DMS114 treated with DMSO at 0.1 percent for 48 hours (cell line): ENCODE results near the gene KRT13.

Source experiments
- DNase-seq: peaks from one replicate; lab custom pipeline; 2025; ENCODE audit not compliant: unreplicated experiment; lab: John Stamatoyannopoulos, UW

KRT13 gene

DNA sequence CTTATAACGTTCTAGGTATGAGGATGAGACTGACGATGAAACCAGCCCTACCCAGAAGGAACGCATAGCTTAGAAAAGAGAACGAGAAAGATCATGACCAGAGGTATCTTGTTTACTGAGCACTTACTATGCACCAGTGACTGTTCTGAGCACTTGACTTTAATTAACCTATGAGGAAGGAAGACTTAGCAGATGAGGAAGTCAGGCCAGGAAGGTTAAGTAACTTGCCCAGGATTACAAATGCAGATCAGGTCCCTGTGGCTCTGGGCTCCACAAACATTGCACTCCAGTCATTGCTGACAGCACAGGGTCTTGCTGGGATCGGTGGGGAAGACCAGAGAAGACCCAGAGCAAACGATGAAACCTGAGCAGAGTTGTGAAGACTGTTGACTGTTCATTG, 7.1 kb downstream of the KRT13 start:
- no peak for DNase-seq

DNA sequence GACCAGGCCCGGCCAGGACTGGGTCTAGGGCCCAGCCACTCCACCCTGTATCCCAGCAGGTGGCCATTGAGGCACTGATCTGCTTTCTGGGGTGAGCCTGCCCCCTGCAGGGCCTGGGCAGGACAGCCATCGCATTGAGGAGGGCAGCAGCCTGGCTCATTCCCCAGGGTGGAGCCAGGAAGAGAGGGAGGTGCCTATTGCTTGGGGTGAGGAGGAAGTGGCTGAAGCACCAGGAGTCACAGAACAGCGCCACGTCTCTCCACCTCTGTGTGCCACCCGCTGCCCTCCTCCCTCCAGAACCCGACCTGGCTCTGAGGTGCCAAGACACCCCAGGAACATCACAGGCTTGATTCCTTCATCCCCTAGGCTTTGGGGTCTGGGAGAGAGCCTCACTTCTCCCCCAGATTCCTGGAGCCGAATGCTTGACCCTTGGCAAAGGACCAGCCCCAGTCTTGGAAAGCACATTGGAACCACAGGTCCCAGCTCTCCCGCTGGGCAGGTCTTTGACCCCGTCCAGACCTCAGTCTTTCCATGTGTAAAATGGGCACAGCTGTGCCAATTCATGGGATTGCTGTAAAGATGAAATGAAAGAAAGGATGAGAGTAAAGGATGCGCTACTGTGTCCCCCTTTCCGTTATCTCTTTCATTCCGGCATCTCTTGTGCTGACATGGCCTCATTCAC, 8.5 kb downstream of the KRT13 start:
- peak; percentile 16 for DNase-seq

DNA sequence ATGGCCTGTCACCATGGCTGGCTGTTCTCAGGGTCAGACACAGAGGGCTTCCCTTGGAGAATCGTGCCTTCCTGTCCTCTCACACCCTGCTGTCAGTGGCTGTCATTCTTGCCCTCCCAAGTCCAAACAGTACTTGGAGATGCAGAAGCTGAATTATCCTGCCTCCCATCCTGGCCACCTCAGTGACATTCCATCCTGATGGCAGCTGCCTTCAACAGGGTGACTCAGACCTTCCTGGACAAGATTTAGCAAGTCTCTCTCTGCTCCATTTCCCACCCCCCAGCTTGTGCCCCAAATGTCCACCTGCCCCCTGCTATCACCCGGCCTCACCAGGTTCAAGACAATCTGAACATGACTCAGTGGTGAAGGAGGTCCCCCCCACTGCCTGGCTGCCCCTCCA, 10.9 kb downstream of the KRT13 start:
- no peak for DNase-seq

DNA sequence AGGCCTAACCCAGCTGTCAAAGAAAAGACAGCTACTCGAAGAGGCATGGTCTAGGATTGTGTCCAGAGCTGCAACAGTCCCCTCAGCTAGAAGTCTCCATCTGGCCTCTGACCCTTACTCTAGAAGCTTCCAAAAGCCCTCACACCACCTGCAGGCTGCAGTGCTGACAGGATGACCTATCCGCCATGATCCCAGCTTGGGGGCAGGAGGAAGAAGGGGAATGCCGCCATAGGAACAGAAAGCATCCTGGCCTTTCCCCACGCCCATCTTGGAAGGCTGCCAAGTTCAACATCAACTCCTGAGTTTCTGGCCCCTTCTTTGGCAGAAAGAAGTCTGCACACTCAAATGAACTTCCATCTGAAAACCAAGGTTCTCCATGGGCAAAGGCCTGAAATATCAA, 12.6 kb downstream of the KRT13 start:
- DNase-seq, result no peak

DNA sequence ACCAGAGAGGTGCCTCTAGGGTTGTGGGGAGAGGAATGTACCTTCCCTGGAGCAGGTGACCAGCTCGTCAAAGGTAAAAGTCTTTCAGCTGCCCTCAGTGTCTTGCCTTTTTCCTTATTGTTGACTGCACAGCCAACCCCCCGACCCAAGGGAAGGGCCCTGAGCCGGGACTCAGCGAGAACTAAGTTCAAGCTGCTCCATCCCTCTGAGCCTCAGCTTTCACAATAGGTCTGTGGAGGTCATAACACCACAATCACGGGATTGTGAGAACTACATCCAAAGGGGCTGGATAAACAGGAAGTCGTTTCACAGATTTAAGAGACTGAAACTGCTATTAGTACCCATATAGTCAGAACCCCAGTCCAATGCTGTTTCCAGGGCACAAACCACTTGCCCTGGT, 13.1 kb downstream of the KRT13 start:
- no peak for DNase-seq

DNA sequence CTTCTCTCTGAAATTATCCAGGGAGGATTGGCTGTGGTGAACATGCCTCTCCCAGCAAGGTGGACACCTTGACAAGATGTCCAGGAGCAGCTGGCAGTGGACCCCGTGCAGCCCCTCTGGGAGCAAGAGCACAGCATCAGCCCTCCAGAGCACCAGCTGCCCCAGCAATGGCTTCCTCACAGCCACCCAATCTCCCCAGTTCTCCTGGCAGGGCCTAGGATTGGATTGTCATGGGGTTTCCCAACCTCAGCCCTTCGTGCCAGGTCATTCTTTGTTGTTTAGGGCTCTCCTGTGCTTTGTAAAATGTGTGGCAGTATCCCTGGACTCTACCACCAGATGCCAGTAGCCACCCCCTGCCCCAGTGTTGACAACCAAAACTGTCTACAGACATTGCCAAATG, 13.9 kb downstream of the KRT13 start:
- no peak for DNase-seq

DNA sequence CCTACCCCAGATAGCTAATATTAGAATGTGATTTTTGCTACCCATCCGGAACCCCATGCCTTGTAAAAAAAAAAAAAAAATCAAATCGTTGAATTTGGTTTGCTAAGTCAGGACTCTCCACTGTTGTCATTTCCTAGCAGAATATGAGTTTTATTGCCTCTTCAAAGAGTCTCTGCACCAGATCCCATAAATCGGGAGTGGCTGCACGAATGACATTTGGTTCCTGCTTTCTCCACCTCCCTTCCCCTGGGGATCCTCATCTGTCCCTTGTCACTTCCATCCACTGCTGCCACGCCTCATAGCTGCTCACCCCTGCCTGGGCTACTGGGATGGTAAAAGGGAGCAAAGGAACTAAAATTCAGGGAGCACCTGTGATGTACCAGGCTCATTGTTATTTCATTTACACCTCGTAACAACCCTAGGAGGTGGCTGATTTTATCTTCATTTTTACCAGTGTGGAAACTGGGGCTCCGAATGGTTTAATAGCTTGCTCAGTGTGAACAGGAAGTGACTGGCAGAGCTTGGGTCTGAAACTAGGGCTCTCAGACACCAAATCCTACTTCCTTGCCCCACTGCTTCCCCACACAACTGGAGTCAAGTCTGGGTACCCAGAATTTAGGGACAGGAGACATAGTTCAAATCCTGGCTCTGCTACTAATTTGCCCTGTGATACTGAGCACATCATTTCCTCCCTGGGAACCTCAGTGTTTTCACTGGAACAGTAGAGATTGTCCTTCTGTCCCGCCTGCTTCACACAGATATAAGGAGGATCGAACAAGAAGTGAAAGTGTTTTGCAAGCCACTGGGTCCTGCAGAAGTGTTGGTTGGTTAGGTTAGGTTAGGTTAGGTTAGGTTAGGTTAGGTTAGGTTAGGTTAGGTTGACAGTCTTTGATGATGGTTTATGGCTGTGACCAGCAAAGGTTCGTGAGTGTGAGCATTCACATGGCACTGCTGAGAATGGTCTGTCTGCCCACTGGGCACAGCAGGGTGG, 15.1 kb downstream of the KRT13 start:
- no peak for DNase-seq

DNA sequence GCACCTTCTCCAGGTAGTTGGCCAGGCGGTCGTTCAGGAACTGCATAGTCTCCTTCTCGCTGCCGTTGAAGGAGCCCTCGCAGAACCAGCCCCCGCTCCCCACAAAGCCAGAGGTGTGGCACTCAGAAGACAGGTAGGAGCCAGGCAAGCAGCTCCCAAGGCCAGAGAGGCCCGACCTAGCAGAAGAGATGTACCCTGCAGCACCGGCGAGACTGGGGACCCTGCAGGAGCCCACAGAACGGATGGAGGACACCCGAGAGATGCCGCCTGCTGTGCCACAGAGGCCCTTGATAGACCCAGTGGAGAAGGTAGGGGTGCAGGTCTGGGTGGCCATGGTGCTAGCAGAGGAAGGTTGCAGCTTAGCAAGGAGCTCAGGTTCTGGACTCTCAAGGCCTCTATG, 15.9 kb downstream of the KRT13 start, which contains the start of gene KRT36:
Gene KRT36, minus strand, starts transcription at position 380 of the 400 bp plus-strand sequence. Its CDS starts 46 bp downstream, at position 334.
- DNase-seq, result no peak

DNA sequence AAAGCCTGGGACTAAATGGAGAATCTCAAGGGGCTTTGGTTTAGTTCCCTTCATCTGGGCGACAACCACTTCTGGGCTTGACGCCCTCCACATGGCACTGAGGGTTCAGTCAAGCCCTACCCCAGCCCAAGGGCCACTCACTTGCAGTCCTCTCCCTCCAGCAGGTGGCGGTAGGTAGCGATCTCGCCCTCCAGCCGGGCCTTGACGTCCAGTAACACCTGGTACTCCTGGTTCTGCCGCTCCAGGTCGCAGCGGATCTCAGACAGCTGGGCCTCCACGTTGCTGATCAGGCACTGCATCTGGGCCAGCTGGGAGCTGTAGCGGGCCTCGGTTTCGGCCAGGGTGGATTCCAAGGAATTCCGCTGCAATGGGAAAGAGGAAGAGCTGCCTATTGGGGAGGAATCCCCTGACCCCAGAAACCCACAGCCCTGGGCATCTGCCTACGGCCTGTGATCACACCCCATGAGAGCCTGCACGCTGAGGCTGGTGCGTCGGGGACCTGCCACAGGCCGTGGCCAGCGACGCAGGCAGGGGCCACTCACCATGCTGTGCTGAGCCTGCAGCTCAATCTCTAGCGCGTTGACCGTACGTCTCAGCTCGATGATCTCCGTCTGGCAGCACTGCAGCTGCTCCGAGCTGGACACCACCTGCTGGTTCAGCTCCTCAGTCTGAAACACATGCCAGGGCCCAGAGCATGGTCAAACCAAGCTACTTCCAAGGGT, 18.4 kb downstream of the KRT13 start:
- DNase-seq, result no peak

DNA sequence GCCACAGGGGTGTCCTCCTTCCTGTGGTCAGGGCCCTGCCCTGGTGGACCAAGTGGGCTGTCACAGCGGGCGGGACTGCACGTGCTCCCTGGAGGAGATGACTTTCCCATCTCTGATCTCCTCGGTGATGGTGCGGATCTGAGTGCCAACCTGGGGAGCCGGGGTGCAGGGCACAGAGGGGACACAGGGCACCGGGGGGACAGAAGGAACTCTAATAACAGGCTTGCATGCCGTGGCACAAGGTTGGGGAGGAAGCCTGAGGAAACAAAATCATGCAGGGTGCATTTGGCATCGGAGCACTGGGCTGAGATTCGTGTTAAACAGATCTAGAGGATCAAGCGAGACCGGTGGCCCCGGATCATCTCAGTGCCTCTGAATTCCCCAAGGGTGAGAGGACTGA, 19.1 kb downstream of the KRT13 start:
- no peak for DNase-seq

DNA sequence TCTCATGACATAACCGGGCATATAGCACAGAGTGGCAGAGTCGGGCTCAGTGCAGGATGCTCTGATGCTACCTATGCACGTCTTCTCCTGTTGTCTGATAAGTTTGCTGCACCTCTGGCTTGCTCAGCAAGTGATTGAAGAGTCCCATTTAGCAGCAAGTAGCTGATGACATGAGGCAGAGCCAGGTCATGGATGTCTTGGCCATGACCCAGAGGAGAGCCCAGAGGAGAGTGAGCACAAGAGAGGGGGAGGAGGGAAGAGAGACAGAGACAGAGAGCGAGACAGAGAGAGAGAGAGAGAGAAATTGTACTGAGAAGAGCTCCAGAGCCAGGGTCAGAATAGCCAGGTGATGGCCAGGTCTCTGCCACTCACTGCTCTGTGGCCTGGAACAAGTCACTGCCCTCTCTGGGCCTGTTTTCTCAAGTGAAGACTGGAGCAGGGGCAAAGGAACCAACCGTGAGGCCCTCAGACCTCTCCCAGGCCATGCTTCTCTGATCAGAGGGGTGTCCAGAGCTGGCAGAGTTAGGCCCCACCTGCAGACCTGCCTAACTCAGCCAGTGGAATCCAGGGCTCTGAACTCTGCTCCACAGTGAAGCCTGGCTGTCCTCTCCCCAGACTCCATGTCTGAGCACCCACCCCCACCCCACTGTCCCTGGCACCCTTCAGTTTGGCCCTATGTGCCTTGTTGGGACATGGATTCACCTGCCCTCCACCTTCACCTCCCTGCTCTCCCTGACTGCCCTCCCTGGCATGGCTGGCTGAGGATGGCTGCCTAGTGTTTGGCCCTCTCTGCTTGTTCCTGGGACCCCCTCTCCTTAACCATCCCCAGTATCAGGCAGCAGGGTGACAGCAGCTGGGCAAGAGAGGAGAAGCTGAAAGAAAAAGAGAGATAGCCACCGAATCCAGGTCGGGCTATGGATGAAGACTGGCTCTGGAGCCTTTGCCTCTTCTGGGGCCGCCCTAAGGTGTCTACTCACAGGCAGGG, 20.2 kb downstream of the KRT13 start:
- no peak for DNase-seq

DNA sequence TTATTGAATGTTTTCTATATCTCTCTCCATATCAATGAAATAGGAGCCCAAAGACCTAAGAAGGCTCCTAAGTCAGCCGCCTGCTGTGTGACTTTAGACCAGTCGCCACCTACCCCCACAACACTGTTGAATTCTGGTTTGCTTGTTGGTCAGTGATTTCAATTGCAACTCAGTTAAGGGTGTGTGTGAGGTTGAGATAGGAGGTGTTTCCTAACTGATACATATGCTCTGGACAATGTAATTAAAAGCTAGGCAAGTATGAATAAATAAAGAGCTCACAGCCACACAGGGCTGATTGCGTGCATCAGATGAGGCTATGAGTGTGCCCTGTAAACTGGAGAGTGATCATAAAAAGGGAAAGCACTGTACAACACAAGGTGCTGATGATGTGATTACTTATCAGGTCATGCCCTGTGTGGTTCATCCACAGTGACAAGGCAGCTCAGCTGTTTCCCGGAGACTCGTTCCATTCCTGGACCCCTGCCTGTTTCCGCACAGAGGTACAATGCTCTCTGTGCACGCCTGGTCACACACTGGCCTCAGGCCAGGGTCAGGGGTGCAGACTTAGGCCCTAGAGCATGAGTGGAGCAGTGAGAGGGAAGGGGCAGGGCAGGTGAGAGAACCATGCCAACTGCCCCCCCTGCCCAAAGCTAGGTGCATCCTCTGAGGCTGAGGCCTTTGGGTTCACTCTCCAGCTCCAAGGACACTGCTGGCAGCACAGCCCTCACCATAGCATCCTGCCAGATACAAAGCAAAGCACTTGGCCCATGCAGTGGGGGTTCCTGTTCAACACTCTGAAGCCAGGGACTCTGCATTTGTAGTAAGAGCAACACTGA, 21.2 kb downstream of the KRT13 start:
- DNase-seq, result no peak

DNA sequence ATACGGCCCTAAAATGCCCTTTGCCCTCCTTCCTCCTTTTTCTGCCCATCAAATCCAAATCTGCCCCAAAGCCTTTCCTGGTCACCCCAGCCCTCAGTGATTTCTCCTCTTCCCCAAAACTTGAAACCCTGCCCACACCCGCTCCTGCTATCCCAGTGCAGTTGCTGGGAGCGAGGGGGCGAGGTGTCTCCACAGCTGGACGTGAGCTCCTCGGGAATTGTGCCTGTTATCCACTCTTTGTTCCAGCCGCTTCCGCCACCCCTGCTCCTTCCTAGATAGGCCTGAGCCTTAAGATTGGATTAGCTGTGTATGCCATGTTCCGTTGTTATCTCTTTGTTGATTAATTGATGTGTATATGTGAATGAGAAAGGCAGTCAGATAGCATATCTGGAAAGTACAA, 21.9 kb downstream of the KRT13 start:
- no peak for DNase-seq

DNA sequence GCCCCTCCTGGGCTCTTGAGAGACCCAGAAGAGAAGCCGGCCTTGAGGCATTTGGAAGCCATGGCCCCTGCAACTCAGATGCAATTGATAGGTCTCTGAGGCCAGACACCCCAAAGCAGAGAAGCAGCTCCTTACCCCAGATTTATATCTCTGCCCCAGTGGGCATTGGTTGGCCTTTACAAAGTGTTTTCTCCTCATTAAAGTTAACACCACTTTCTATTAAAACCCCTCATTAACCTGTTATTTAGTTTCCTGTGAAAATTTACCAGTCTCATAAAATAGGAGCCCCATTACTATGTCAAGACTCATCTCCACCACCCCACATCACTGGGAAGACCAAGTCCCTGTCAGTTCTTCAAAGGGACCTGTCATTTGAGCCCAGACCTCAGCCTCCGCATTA, 24.4 kb downstream of the KRT13 start, which contains the start of gene KRT35:
Gene KRT35, minus strand, starts transcription at position 116 of the 400 bp plus-strand sequence. Its CDS starts 54 bp downstream, at position 62.
- no peak for DNase-seq

DNA sequence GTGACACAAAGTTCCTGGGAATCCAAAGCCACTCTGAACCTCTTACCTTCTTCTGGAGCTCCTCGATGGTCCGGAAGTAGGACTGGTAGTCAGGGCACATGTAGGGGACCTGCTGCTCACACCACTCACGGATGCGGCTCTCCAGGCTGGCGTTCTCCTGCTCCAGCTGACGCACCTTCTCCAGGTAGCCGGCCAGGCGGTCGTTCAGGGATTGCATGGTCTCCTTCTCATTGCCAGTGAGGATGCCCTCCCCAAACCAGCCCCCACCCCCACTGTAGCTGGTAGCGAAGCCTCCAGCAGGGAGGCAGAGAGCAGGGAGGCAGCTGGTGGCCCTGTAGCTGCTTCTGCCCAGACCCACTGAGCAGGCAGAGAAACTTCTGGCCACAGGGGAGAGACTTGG, 24.8 kb downstream of the KRT13 start:
- DNase-seq, result no peak

DNA sequence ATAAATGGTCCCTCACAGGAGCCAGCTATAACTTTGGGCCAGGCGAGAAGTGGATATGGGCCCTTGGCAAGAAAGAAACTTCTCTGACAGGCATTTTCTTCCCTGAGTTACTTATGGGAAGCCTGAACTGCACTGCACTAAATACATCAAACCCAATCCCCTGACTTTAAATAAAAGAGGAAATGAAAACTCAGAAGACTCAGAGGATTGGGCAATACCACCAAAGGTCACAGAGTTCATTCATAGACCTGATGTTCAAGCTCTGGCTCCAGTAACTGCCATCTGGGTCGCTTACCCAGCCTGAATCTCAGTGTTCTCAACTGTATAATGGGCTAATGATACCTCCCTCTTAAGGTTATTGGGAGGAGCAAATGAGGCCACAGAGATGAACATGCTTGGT, 25.3 kb downstream of the KRT13 start:
- DNase-seq, result no peak

DNA sequence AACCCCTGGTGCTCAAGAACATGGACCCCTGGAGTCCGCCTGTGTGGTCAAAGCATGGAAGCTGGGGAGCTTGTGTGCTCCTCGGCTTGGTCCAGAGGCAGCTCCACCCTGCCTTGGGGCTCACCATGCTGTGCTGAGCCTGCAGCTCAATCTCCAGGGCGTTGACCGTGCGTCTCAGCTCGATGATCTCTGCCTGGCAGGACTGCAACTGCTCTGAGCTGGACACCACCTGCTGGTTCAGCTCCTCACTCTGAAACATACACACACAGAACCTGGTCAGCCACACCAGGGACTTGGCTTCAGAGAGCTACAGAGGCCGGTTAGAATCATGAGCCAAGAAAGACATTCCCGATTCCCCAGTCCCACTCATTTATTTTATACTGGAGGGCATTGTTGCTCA, 27.2 kb downstream of the KRT13 start:
- DNase-seq, result no peak

DNA sequence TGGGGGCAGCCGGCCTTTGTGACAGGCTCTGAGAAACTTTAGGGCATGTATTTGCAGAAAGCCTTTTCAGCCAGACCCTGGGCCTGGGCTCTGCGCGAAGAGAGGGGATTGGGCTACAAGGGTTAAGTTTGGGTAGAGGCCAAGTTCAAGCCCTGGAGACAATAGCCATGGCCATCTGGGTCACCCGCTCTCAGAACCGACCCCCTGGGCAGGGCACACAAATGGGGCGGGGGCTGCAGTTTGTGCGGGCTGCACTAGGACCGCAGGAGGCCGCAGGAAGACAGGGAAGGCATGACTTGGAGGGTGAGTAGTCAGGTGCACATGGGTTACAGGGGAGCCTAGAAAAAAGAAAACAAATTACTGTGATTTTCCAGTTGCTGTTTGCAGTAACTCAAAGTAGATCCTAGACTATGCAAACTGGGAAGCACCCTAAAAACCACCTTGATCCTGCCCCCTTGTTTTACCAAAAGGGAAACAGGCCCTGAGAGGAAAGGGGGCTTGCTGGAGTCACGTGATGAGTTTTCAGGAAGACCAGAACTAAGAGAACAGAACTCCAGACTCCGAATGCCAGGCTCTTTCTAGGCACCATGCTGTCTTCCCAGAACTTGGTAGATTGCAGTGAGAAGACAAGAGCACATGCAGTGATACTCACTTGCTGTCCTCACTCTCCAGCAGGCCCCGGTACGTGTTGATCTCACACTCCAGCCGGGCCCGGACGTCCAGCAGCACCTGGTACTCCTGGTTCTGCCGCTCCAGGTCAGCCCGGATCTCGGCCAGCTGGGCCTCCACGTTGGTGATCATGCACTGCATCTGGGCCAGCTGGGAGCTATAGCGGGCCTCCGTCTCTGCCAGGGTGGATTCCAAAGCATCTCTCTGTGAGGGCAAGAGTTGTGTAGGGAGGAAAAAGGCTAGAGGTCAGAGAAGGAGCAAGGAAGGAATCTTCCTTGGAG, 28.3 kb downstream of the KRT13 start:
- DNase-seq, result no peak
